ENCODE data around the gene NXN. TPM values are rescaled to one million over a fixed set of nuclear protein-coding genes. Genes with fewer than 3 reads are reported as not detected.
A peak's percentile ranks its signal among the peaks of the same experiment; 100 is the strongest.

NXN gene
- total RNA-seq, 2 donors from 2014 or later = 13.9 to 18.9 TPM

- Histone ChIP-seq H3K4me1 (ENCODE audit: control insufficient read depth in 1 of 2, low read depth in 2 of 2) (peaks cover 37 to 60% of the 10 kb centered on the region in 2 donors), H3K27me3 (replicated peaks; ENCODE audit: insufficient read depth) (no peaks in the 10 kb centered on the region), H3K9me3 (no peaks in the 10 kb centered on the region), H3K27ac (peak overlapping the region; percentile 84 to 94), H3K4me3 (no peak overlapping the region), H3K36me3 (peaks cover 43% of the 10 kb centered on the region)
- ATAC-seq (ENCODE audit: insufficient number of reproducible peaks, low FRiP score, low read depth) = no peak
- DNase-seq (ENCODE audit: low spot score) = no peak
- TF ChIP-seq, protein P1, sequence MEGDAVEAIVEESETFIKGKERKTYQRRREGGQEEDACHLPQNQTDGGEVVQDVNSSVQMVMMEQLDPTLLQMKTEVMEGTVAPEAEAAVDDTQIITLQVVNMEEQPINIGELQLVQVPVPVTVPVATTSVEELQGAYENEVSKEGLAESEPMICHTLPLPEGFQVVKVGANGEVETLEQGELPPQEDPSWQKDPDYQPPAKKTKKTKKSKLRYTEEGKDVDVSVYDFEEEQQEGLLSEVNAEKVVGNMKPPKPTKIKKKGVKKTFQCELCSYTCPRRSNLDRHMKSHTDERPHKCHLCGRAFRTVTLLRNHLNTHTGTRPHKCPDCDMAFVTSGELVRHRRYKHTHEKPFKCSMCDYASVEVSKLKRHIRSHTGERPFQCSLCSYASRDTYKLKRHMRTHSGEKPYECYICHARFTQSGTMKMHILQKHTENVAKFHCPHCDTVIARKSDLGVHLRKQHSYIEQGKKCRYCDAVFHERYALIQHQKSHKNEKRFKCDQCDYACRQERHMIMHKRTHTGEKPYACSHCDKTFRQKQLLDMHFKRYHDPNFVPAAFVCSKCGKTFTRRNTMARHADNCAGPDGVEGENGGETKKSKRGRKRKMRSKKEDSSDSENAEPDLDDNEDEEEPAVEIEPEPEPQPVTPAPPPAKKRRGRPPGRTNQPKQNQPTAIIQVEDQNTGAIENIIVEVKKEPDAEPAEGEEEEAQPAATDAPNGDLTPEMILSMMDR (IDR thresholded peaks at IDR 0.05) = no peak
Observed at GRCh38 chr17:1009229-1010085, 29.9 kb upstream of the NXN start.

DNA sequence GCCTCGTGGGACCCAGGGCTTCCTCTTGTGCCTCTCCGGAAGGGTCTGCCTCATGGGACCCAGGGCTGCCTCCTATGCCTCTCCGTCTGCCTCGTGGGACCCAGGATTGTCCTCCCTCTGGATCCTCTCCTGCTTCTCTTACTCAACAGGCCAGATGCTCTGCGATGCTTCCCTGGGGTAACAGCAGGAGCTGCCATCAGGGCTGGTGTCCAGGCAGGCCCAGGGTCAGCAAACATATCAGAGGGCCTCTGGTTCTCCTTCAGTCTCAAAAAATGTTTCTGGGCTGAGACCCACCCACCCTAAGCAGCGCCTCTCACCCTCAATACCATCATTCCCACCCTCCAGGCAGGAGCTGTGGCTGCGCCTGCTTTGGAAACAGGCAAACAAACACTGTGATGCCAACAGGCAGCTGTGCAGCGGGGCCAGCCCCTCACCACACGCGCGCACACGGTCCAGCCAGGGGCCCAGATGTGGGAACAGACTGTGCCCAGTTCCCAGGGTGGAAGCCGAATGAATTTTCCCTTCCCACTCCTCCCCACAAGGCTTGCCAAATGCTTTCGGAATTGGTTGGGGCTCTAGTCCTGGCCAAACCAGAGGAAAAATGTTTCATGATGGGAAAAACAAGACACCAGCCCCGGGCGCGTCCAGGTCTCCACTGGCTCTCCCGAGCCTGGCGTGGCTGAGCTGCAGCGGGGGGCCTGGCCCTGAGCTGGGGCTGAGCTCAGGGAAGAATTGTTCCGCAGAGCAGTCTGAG, 28.6 kb upstream of the NXN start:
- Histone ChIP-seq H3K9me3 (no peaks in the 10 kb centered on the region), H3K36me3 (peaks cover 48% of the 10 kb centered on the region), H3K4me1 (ENCODE audit: control insufficient read depth in 1 of 2, low read depth in 2 of 2) (peaks cover 49 to 72% of the 10 kb centered on the region in 2 donors), H3K27me3 (replicated peaks; ENCODE audit: insufficient read depth) (no peaks in the 10 kb centered on the region), H3K27ac (peak overlapping the region; percentile 84 to 94), H3K4me3 (peak overlapping the region; percentile 34)
- TF ChIP-seq, protein P1 (IDR thresholded peaks at IDR 0.05) = no peak
- DNase-seq (ENCODE audit: low spot score) (no peak), ATAC-seq (ENCODE audit: insufficient number of reproducible peaks, low FRiP score, low read depth) (peak; percentile 62)

- Histone ChIP-seq H3K4me3 (no peak overlapping the region), H3K9me3 (no peaks in the 10 kb centered on the region), H3K27ac (peak overlapping the region; percentile 84 to 94), H3K36me3 (peaks cover 43% of the 10 kb centered on the region), H3K4me1 (ENCODE audit: control insufficient read depth in 1 of 2, low read depth in 2 of 2) (peaks cover 56 to 80% of the 10 kb centered on the region in 2 donors), H3K27me3 (replicated peaks; ENCODE audit: insufficient read depth) (no peaks in the 10 kb centered on the region)
- ATAC-seq (ENCODE audit: insufficient number of reproducible peaks, low FRiP score, low read depth) = no peak
- DNase-seq (ENCODE audit: low spot score) = no peak
- TF ChIP-seq, protein P1 (IDR thresholded peaks at IDR 0.05) = no peak
Observed at GRCh38 chr17:1007310-1008007, 27.9 kb upstream of the NXN start.

DNA sequence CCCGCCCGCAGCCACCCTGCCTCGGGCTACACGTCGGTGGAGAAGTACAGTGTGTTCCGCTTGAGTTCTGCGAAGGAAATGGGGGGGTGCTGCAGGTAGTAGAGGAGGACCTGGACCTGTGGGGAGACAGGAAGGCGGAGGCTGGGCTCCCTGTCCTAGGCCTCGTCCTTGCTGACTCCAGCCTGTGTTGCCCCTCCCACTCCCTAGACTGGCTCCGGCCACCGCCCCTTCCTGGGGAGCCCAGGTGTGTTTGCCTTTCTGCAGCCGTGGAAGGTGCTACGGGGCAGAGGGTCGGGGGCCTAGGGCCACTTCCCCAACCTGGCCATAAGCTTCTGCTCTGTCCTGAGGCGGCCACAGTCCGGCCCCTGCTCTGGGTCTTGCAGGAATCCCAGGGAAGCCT, 26.5 kb upstream of the NXN start:
- TF ChIP-seq, protein P1 (IDR thresholded peaks at IDR 0.05) = no peak
- Histone ChIP-seq H3K36me3 (peaks cover 30% of the 10 kb centered on the region), H3K27me3 (replicated peaks; ENCODE audit: insufficient read depth) (no peaks in the 10 kb centered on the region), H3K4me1 (ENCODE audit: control insufficient read depth in 1 of 2, low read depth in 2 of 2) (peaks cover 68 to 94% of the 10 kb centered on the region in 2 donors), H3K9me3 (no peaks in the 10 kb centered on the region), H3K27ac (peak overlapping the region; percentile 75 to 81), H3K4me3 (peak overlapping the region; percentile 39)
- ATAC-seq (ENCODE audit: insufficient number of reproducible peaks, low FRiP score, low read depth) = no peak
- no peak for DNase-seq (ENCODE audit: low spot score)

Data from thoracic aorta (tissue), 2 donors.